MM.1S (cell line): ENCODE results near the gene TMPRSS6.

Source experiments
- DNase-seq: peaks from one replicate; pipeline ENCODE4 v3.0.0-alpha.2; 2015
- H2AFZ ChIP-seq: fragments of 300-600 bp; sonication (generic); 2 replicates; pipeline ENCODE4 v1.6.0; 2016; ENCODE audit warnings: antibody characterized with exemption, low read length
- H3F3A ChIP-seq: fragments of 300-600 bp; sonication (generic); 2 replicates; pipeline ENCODE4 v1.6.1; 2016; ENCODE audit warnings: mild to moderate bottlenecking, antibody characterized with exemption, low read length, moderate library complexity, mixed read lengths; ENCODE audit not compliant: insufficient read depth
- H3K27ac ChIP-seq: fragments of 300-600 bp; sonication (generic); 2 replicates; pipeline ENCODE4 v1.5.1; 2016; ENCODE audit warnings: mild to moderate bottlenecking, low read length
- H3K27me3 ChIP-seq: fragments of 300-600 bp; sonication (generic); replicated peaks from 2 replicates; pipeline ENCODE4 v1.6.0; 2016; ENCODE audit warnings: low read length; ENCODE audit not compliant: insufficient read depth
- H3K36me3 ChIP-seq: fragments of 300-600 bp; sonication (generic); replicated peaks from 2 replicates; pipeline ENCODE4 v1.6.1; 2016; ENCODE audit warnings: mild to moderate bottlenecking, low read length, mixed read lengths; ENCODE audit not compliant: insufficient read depth
- H3K4me1 ChIP-seq: fragments of 300-600 bp; sonication (generic); 2 replicates; pipeline ENCODE4 v1.6.1; 2016; ENCODE audit warnings: low read length, mixed read lengths
- H3K4me2 ChIP-seq: fragments of 300-600 bp; sonication (generic); 2 replicates; pipeline ENCODE4 v1.6.0; 2016; ENCODE audit warnings: low read depth, low read length
- H3K4me3 ChIP-seq: fragments of 300-600 bp; sonication (generic); 2 replicates; pipeline ENCODE4 v1.5.1; 2016; ENCODE audit warnings: low read length, mixed read lengths
- H3K79me2 ChIP-seq: fragments of 300-600 bp; sonication (generic); 2 replicates; pipeline ENCODE4 v1.6.1; 2016; ENCODE audit warnings: mixed run types, low read length, mixed read lengths
- H3K9ac ChIP-seq: fragments of 300-600 bp; sonication (generic); 2 replicates; pipeline ENCODE4 v1.6.1; 2016; ENCODE audit warnings: low read length, mixed read lengths
- H3K9me2 ChIP-seq: fragments of 300-600 bp; sonication (generic); replicated peaks from 2 replicates; pipeline ENCODE4 v1.6.1; 2016; ENCODE audit warnings: mild to moderate bottlenecking, low read length, mixed read lengths; ENCODE audit not compliant: insufficient read depth
- H3K9me3 ChIP-seq: fragments of 300-600 bp; sonication (generic); replicated peaks from 2 replicates; pipeline ENCODE4 v1.6.1; 2016; ENCODE audit warnings: mild to moderate bottlenecking, low read length, mixed read lengths; ENCODE audit not compliant: insufficient read depth
- H4K20me1 ChIP-seq: fragments of 300-600 bp; sonication (generic); 2 replicates; pipeline ENCODE4 v1.6.1; 2016; ENCODE audit warnings: mild to moderate bottlenecking, low read length, moderate library complexity, mixed read lengths; ENCODE audit not compliant: insufficient read depth
- CTCF ChIP-seq: fragments of 300-600 bp; sonication (generic); IDR thresholded peaks from 2 replicates; pipeline ENCODE4 v1.5.1; 2016; ENCODE audit warnings: antibody characterized with exemption, low read length, mixed read lengths
- EZH2 ChIP-seq: fragments of 300-600 bp; sonication (generic); optimal IDR thresholded peaks from 2 replicates; pipeline ENCODE3; 2017; ENCODE audit warnings: low read depth, mild to moderate bottlenecking, antibody characterized with exemption, low read length, mixed read lengths
- EZH2phosphoT487 ChIP-seq: fragments of 300-600 bp; sonication (generic); IDR thresholded peaks from 2 replicates; pipeline ENCODE4 v1.6.1; 2018; ENCODE audit warnings: antibody characterized with exemption, low read length

Gene TMPRSS6

DNA sequence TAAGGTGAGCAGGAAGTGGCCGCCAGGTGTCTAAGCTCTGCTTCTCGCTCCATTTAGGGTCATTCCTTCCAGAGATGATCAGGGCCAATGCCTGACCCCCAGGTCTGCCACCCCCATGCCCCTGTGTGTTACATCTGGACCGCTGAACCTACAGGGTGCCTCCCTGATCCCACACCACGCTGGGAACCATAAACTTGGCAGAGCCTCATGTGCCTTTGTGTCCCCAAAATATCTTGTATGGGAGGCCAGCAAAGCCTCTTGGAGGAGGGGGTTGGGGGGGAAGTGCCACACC is 94.0 kb downstream of the TMPRSS6 start:
- Histone ChIP-seq H3K9ac (no peak overlapping the region), H4K20me1 (no peaks in the 10 kb centered on the region), H3K27ac (no peak overlapping the region), H2AFZ (no peak overlapping the region), H3K36me3 (no peaks in the 10 kb centered on the region), H3K27me3 (no peaks in the 10 kb centered on the region), H3K9me2 (no peaks in the 10 kb centered on the region), H3K79me2 (peaks cover 9% of the 10 kb centered on the region; the same call in 1 of the 2 replicates), H3K4me1 (no peaks in the 10 kb centered on the region), H3K4me3 (no peak overlapping the region), H3F3A (no peaks in the 10 kb centered on the region), H3K4me2 (no peak overlapping the region), H3K9me3 (no peaks in the 10 kb centered on the region)
- TF ChIP-seq CTCF: no peak
- no peak for TF ChIP-seq EZH2
- TF ChIP-seq EZH2phosphoT487: no peak
- no peak for DNase-seq
